ENCODE results near the gene IGFLR1.

IGFLR1 gene

DNA sequence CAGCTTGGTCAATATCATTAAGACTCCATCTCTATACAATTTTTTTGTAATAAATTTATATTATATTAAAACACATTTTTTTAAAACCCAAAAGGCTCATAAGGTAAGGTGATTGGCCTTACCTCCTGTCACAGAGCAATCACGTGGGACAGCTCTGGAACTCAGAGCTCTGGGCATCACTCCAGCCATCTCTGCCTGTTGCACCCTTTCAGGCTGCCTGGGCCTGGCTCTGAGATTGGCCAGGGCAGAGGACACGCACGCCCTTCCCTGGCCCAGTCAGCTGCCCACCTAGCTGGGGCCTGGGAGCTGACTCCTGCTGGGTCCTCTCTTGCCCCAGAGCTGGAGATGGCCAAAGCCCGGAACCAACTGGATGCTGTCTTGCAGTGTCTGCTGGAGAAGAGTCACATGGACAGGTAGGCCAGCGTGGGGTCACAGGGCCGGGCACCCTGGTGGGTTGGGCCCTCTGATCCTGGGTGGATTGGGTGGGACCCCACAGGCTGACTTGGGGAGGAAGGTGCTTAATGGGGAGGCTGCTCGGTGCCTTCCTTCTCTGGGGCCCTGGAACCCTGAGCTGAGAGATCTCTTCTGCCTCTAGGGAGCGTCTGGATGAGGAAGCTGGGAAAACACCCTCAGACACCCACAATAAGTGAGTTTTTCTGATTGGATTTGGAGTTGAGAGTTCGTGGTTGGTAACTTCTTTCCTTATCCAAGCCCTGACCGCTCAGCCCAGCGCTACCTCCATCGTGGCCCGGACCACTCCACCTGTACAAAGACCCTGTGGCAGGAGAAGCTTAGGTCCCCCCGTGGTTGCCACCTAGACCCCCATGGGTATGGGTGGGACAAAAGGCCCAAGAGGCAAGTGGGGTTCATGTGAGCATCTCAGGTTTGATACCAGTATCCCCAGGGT, 9.8 kb upstream of the IGFLR1 start:
- Histone ChIP-seq H3K36me3 (ENCODE audit: control insufficient read depth, insufficient read depth, low read length) (no peaks in the 10 kb centered on the region), H3K9me3 (ENCODE audit: control insufficient read depth, low read length) (no peaks in the 10 kb centered on the region), H2AFZ (no peak overlapping the region), H3K4me3 (ENCODE audit: low read depth, low read length) (no peak overlapping the region), H3K9ac (no peak overlapping the region), H3K79me2 (no peaks in the 10 kb centered on the region), H3K4me1 (no peaks in the 10 kb centered on the region), H3K27me3 (ENCODE audit: control insufficient read depth, insufficient read depth, low read length) (no peaks in the 10 kb centered on the region), H3K27ac (no peak overlapping the region), H3K4me2 (ENCODE audit: low read length) (no peak overlapping the region)
- TF ChIP-seq, protein P1, sequence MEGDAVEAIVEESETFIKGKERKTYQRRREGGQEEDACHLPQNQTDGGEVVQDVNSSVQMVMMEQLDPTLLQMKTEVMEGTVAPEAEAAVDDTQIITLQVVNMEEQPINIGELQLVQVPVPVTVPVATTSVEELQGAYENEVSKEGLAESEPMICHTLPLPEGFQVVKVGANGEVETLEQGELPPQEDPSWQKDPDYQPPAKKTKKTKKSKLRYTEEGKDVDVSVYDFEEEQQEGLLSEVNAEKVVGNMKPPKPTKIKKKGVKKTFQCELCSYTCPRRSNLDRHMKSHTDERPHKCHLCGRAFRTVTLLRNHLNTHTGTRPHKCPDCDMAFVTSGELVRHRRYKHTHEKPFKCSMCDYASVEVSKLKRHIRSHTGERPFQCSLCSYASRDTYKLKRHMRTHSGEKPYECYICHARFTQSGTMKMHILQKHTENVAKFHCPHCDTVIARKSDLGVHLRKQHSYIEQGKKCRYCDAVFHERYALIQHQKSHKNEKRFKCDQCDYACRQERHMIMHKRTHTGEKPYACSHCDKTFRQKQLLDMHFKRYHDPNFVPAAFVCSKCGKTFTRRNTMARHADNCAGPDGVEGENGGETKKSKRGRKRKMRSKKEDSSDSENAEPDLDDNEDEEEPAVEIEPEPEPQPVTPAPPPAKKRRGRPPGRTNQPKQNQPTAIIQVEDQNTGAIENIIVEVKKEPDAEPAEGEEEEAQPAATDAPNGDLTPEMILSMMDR (IDR thresholded peaks at IDR 0.05): no peak

DNA sequence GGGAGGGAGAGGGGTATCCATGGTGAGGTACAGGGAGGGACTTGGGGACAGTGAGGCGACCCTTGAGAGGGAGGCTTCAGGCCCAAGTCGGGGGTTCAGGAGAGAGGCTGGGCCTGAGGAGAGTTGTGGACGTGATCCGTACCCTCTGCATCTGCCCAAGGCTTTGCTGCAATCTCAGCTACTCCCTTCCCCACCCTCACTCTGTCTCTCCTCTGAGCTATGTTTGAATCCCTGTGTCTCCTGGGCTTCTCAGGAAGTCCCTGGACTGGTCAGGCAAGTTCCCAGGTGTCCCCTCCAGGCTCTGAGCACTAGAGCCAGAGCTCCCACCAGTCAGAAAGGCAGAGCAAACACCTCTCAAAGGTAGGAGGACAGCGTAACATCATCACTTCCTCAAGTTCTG, 7.9 kb upstream of the IGFLR1 start:
- Histone ChIP-seq H3K4me3 (ENCODE audit: low read depth, low read length) (no peak overlapping the region), H3K36me3 (ENCODE audit: control insufficient read depth, insufficient read depth, low read length) (no peaks in the 10 kb centered on the region), H3K79me2 (no peaks in the 10 kb centered on the region), H3K9ac (no peak overlapping the region), H3K27ac (no peak overlapping the region), H3K4me2 (ENCODE audit: low read length) (no peak overlapping the region), H3K9me3 (ENCODE audit: control insufficient read depth, low read length) (no peaks in the 10 kb centered on the region), H3K27me3 (ENCODE audit: control insufficient read depth, insufficient read depth, low read length) (no peaks in the 10 kb centered on the region), H2AFZ (no peak overlapping the region), H3K4me1 (no peaks in the 10 kb centered on the region)
- TF ChIP-seq, protein P1 (IDR thresholded peaks at IDR 0.05): no peak

DNA sequence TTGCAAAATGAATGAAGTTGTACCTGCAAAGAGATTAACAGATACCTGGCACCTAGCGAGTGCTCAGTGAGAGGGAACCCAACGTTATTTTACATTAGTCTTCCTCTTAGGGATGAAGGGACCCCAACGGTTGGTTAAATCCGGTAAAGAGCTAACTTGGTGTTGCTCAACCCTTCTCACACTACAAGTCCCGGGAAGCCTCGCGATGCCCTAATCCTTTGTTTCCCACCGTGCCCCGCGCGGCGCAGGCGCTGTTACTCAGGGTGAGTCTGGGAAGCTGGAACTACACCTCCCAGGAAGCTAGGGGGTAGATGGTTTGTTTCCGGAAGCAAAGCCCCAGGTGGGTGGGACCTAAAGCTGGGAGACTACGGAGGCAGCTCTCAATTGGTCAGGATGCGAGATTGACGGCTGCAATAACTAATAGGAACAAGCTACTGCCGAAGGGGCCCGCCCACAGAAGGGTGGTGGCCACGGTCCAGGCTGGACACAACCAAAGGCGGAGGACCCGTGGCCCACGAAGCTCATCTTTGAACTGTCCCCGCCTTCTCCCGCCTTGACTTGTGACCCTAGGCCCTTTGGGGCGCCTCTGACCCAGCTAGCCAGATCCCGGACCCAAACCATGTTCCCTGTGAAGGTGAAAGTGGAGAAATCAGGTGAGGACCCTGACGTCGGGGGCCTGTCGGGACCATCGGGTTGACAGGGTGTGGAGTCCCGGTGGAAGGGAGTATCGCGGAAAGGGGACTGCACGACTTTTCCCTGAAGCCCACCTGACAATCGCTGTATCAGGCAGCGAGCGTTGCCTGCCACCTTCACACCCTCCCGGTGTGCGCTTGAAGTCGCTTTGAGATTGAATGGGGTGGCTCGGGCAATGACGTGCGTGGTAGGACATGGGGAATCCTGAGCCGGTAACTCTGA, 6.1 kb upstream of the IGFLR1 start, which contains the start of gene LIN37:
LIN37 (plus strand) TSS at position 471 of the 915 bp plus-strand sequence; CDS start at position 620, 149 bp downstream.
- Histone ChIP-seq H3K36me3 (ENCODE audit: control insufficient read depth, insufficient read depth, low read length) (no peaks in the 10 kb centered on the region), H3K9me3 (ENCODE audit: control insufficient read depth, low read length) (no peaks in the 10 kb centered on the region), H3K79me2 (no peaks in the 10 kb centered on the region), H3K27me3 (ENCODE audit: control insufficient read depth, insufficient read depth, low read length) (no peaks in the 10 kb centered on the region), H3K4me2 (ENCODE audit: low read length) (peak within 1 kb of the TSS; percentile 83), H3K9ac (peak within 1 kb of the TSS; percentile 56), H2AFZ (peak within 1 kb of the TSS; percentile 83), H3K4me1 (peaks cover 4% of the 10 kb centered on the region), H3K27ac (peak within 1 kb of the TSS; percentile 60), H3K4me3 (ENCODE audit: low read depth, low read length) (peak within 1 kb of the TSS; percentile 96)
- TF ChIP-seq, protein P1 (IDR thresholded peaks at IDR 0.05): no peak

DNA sequence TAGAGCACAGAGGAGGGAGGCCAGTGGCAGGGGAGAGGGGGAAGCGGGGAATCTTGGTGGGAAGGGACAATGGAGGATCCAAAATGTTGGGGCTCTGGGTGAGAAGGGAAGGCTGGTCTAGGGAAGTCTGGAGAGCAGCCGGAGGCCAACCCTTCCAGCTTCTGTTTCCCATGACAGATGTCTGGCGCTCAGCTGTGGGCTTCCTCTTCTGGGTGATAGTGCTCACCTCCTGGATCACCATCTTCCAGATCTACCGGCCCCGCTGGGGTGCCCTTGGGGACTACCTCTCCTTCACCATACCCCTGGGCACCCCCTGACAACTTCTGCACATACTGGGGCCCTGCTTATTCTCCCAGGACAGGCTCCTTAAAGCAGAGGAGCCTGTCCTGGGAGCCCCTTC, 4.3 kb upstream of the IGFLR1 start:
- TF ChIP-seq, protein P1 (IDR thresholded peaks at IDR 0.05): no peak
- H3K36me3 ChIP-seq (ENCODE audit: control insufficient read depth, insufficient read depth, low read length): no peaks in the 10 kb centered on the region
- peaks cover 4% of the 10 kb centered on the region for H3K4me1 ChIP-seq
- no peaks in the 10 kb centered on the region for H3K9me3 ChIP-seq (ENCODE audit: control insufficient read depth, low read length)
- no peak overlapping the region for H3K27ac ChIP-seq
- peak overlapping the region; percentile 99 for H3K4me3 ChIP-seq (ENCODE audit: low read depth, low read length)
- H3K79me2 ChIP-seq: no peaks in the 10 kb centered on the region
- H3K27me3 ChIP-seq (ENCODE audit: control insufficient read depth, insufficient read depth, low read length): no peaks in the 10 kb centered on the region
- H3K9ac ChIP-seq: no peak overlapping the region
- peak overlapping the region; percentile 88 for H3K4me2 ChIP-seq (ENCODE audit: low read length)
- no peak overlapping the region for H2AFZ ChIP-seq

Data from parathyroid adenoma (tissue), 2 donors.